B cell (primary cell): ENCODE results near the gene RAB17. TPM values are rescaled to one million over a fixed set of nuclear protein-coding genes. Genes with fewer than 3 reads are reported as not detected.

Experiments
- ATAC-seq: fragments of 200-7000 bp; cut with Tn5 transposase; one replicate; pipeline ENCODE4 v1.10.0; 2021; ENCODE audit warnings: low read depth, mild to moderate bottlenecking, moderate number of reproducible peaks, moderate library complexity
- CTCF ChIA-PET: fragments of 350-600 bp; sonication (Branson Sonifier 250); formaldehyde crosslinking; loops from one replicate; lab custom pipeline; 2021; ENCODE audit warnings: antibody characterized with exemption, inconsistent platforms; lab: Charles Lee
- POLR2A ChIA-PET: fragments of 350-600 bp; sonication (Branson Sonifier 250); formaldehyde crosslinking; loops from one replicate; lab custom pipeline; 2021; ENCODE audit warnings: antibody characterized with exemption; lab: Charles Lee
- DNase-seq: peaks from one replicate; pipeline ENCODE4 v3.0.0; 2013
- H2AFZ ChIP-seq: 2 replicates; pipeline ENCODE4 v1.6.1; 2012; ENCODE audit warnings: mild to moderate bottlenecking, low read depth, low read length; ENCODE audit not compliant: insufficient read depth, poor library complexity, severe bottlenecking
- H3K27ac ChIP-seq, 2 donors: 1 replicate in 1 of 2; 2 replicates in 1 of 2; pipeline ENCODE4 v1.5.1; 2012 to 2013; ENCODE audit warnings: low read length in 2 of 2, mild to moderate bottlenecking in 2 of 2, moderate library complexity in 1 of 2
- H3K27me3 ChIP-seq, 4 experiments: fragments of 200-600 bp in 1 of 4; sonication (generic) in 1 of 4; replicated peaks in 1 of 4; 1 replicate in 2 of 4; 2 replicates in 2 of 4; pipeline versions ENCODE4 v1.6.1 to v1.7.0; 2013 to 2016; ENCODE audit warnings: low read length in 3 of 4, mild to moderate bottlenecking in 2 of 4, mixed read lengths in 1 of 4, moderate library complexity in 1 of 4; ENCODE audit not compliant: insufficient read depth in 4 of 4, control insufficient read depth in 3 of 4; ENCODE audit errors: control extremely low read depth in 1 of 4
- H3K36me3 ChIP-seq, 2 experiments: replicated peaks in 1 of 2; 1 replicate in 1 of 2; 2 replicates in 1 of 2; pipeline versions ENCODE4 v1.6.1 to v1.7.1; 2013; ENCODE audit warnings: low read length in 1 of 2; ENCODE audit not compliant: insufficient read depth in 2 of 2, control insufficient read depth in 1 of 2; ENCODE audit errors: control extremely low read depth in 1 of 2, extremely low read depth in 1 of 2
- H3K4me1 ChIP-seq, 2 donors: fragments of 200-600 bp in 1 of 2; sonication (generic) in 1 of 2; 1 replicate in 1 of 2; 2 replicates in 1 of 2; pipeline versions ENCODE4 v1.5.1 to v1.6.1; 2013 to 2017; ENCODE audit warnings: low read length in 2 of 2; ENCODE audit not compliant: control insufficient read depth in 2 of 2, insufficient read depth in 2 of 2
- H3K4me2 ChIP-seq: replicated peaks from 2 replicates; pipeline ENCODE3; 2012; ENCODE audit warnings: mild to moderate bottlenecking, low read depth, low read length; ENCODE audit not compliant: poor library complexity, severe bottlenecking
- H3K4me3 ChIP-seq, 5 experiments: fragments of 200-600 bp in 1 of 5; sonication (generic) in 1 of 5; 1 replicate in 3 of 5; 2 replicates in 2 of 5; pipeline versions ENCODE4 v1.5.1 to v1.7.0; 2011 to 2016; ENCODE audit warnings: low read length in 4 of 5, mild to moderate bottlenecking in 4 of 5, low read depth in 2 of 5, control low read depth in 1 of 5, moderate library complexity in 1 of 5; ENCODE audit not compliant: insufficient read depth in 1 of 5; ENCODE audit errors: control extremely low read depth in 1 of 5, extremely low read depth in 1 of 5
- H3K79me2 ChIP-seq: fragments of 200-600 bp; sonication (generic); one replicate; pipeline ENCODE4 v1.6.0; 2016; ENCODE audit warnings: low read length; ENCODE audit not compliant: control insufficient read depth, insufficient read depth
- H3K9ac ChIP-seq: fragments of 200-600 bp; sonication (generic); 2 replicates; pipeline ENCODE4 v1.6.1; 2017; ENCODE audit warnings: mild to moderate bottlenecking, low read length, moderate library complexity
- H3K9me3 ChIP-seq, 3 donors: one replicate each; pipeline versions ENCODE4 v1.6.1 to v1.7.1; 2013; ENCODE audit warnings: low read length in 2 of 3; ENCODE audit not compliant: control insufficient read depth in 2 of 3, insufficient read depth in 1 of 3; ENCODE audit errors: control extremely low read depth in 1 of 3
- H4K20me1 ChIP-seq: 2 replicates; pipeline ENCODE4 v1.6.0; 2012; ENCODE audit warnings: mild to moderate bottlenecking, low read length; ENCODE audit not compliant: insufficient read depth, control insufficient read depth, poor library complexity, severe bottlenecking
- H3K27ac Mint-ChIP-seq: one replicate; pipeline ENCODE4 v1.8.0; 2021; ENCODE audit warnings: mixed read lengths
- H3K27me3 Mint-ChIP-seq: one replicate; pipeline ENCODE4 v1.8.0; 2021; ENCODE audit warnings: mixed read lengths
- H3K4me1 Mint-ChIP-seq: one replicate; pipeline ENCODE4 v1.8.0; 2021; ENCODE audit warnings: mixed read lengths
- H3K4me3 Mint-ChIP-seq: one replicate; pipeline ENCODE4 v1.8.0; 2021; ENCODE audit warnings: mixed read lengths
- H3K9me3 Mint-ChIP-seq: one replicate; pipeline ENCODE4 v1.8.0; 2022; ENCODE audit warnings: mixed read lengths; ENCODE audit not compliant: insufficient read depth
- EZH2 ChIP-seq: IDR thresholded peaks from 2 replicates; pipeline ENCODE4 v1.6.1; 2012; ENCODE audit warnings: borderline replicate concordance, low read depth, mild to moderate bottlenecking, moderate library complexity, low read length; ENCODE audit not compliant: insufficient read depth, poor library complexity, severe bottlenecking
- WGBS: methylation state at CpG from one replicate; pipeline ENCODE4 v1.1.5; 2013; ENCODE audit warnings: missing lambda C conversion rate; ENCODE audit not compliant: insufficient coverage; 5-methylcytosine and 5-hydroxymethylcytosine counted together
- intact Hi-C: fragments of 100-400 bp; cut with micrococcal nuclease; formaldehyde crosslinking; loops from one replicate; pipeline ENCODE4 v1.10.0; 2022
- polyA plus RNA-seq: library from polyadenylated mRNA; depleted of rRNA; stranded (reverse); fragments of >200 nt; gene quantifications from 2 replicates; pipeline ENCODE4 v1.2.3, GENCODE V29; 2012
- total RNA-seq, 2 donors: library from RNA; stranded (reverse); fragments of 120-200 nt in 1 of 2; gene quantifications; 1 replicate in 1 of 2; 2 replicates in 1 of 2; pipeline versions ENCODE4 v1.2.3 to v1.2.4, GENCODE V29; 2013 to 2022
- TF ChIP-seq, protein P1 (sequence below): fragments of 200-600 bp; IDR thresholded peaks from one replicate; pipeline ENCODE4 v1.8.0; 2022; ENCODE audit warnings: antibody characterized with exemption, mild to moderate bottlenecking

Gene RAB17
- total and polyA plus RNA-seq, 2 donors (not counting 1 experiment from before 2014, with no cell fraction given): not detected

DNA sequence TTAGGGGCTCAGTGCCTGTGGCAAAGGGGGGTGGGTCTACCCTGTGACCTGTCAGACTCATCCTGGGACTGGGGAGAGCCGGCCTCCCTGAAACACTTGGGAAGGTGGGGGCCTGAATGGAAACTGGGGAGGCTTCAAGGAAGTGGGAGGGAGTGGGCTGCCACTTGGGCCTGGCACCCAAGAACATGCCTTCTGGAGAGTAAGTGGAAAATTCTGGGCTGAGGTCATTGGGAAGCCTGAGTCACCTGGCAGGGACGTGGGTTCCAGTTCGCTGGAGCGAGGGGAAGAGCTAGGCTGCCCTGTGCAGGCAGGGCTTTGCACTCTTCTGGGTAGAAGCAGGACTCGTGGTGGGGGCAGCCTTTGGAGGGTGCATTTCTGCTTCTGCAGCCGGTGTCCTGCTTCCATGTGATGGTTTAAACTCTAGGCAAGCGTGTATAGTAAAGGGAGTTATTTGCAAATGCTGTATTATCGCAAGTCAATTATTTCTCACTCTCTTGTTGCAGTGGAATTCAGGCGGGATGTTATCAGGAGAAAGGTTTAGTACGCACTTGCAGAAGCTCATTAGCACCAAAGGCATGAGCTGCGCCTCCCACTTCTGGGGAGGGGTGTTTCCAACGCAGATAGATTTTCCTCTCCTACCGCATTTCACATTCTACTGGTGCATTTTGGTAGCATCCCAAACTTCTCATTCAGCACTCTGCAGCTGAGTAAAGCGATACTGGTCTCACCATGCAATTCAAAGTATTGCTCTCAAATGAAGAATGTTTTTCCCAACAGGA is 40.7 kb upstream of the RAB17 start:
- intact Hi-C loops: no loop called here
- no peak overlapping the region for H3K4me3 Mint-ChIP-seq
- CTCF ChIA-PET: no interaction called here

More for the DNA sequence above, 40.7 kb upstream of the RAB17 start:
- Histone ChIP-seq H3K4me3 (no peak overlapping the region), H2AFZ (no peak overlapping the region), H3K4me1 (peaks cover 10 to 18% of the 10 kb centered on the region in 2 donors), H3K9me3 (peaks cover 0 to 3% (median 0%) of the 10 kb centered on the region in 3 donors), H3K79me2 (no peaks in the 10 kb centered on the region), H3K27me3 (peaks cover 0 to 30% (median 16%) of the 10 kb centered on the region in 4 experiments), H3K27ac (no peak overlapping the region), H3K4me2 (no peak overlapping the region), H4K20me1 (no peaks in the 10 kb centered on the region), H3K9ac (no peak overlapping the region), H3K36me3 (no peaks in the 10 kb centered on the region)
- 60% methylated on average over 11 of the region's 14 CpGs for WGBS
- DNase-seq (no peak), ATAC-seq (no peak)
- no peak overlapping the region for H3K27ac Mint-ChIP-seq
- TF ChIP-seq, protein P1, sequence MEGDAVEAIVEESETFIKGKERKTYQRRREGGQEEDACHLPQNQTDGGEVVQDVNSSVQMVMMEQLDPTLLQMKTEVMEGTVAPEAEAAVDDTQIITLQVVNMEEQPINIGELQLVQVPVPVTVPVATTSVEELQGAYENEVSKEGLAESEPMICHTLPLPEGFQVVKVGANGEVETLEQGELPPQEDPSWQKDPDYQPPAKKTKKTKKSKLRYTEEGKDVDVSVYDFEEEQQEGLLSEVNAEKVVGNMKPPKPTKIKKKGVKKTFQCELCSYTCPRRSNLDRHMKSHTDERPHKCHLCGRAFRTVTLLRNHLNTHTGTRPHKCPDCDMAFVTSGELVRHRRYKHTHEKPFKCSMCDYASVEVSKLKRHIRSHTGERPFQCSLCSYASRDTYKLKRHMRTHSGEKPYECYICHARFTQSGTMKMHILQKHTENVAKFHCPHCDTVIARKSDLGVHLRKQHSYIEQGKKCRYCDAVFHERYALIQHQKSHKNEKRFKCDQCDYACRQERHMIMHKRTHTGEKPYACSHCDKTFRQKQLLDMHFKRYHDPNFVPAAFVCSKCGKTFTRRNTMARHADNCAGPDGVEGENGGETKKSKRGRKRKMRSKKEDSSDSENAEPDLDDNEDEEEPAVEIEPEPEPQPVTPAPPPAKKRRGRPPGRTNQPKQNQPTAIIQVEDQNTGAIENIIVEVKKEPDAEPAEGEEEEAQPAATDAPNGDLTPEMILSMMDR: no peak
- TF ChIP-seq EZH2: no peak
- H3K4me1 Mint-ChIP-seq: peaks cover 24% of the 10 kb centered on the region
- peaks cover 45% of the 10 kb centered on the region for H3K27me3 Mint-ChIP-seq
- POLR2A ChIA-PET: no interaction called here
- H3K9me3 Mint-ChIP-seq: peaks cover 7% of the 10 kb centered on the region
